Measurements from ENCODE around the gene IL17REL. TPM values are rescaled to one million over a fixed set of nuclear protein-coding genes. Genes with fewer than 3 reads are reported as not detected.

The IL17REL gene
- total RNA-seq, 1 experiment from 2014 or later: not detected

DNA sequence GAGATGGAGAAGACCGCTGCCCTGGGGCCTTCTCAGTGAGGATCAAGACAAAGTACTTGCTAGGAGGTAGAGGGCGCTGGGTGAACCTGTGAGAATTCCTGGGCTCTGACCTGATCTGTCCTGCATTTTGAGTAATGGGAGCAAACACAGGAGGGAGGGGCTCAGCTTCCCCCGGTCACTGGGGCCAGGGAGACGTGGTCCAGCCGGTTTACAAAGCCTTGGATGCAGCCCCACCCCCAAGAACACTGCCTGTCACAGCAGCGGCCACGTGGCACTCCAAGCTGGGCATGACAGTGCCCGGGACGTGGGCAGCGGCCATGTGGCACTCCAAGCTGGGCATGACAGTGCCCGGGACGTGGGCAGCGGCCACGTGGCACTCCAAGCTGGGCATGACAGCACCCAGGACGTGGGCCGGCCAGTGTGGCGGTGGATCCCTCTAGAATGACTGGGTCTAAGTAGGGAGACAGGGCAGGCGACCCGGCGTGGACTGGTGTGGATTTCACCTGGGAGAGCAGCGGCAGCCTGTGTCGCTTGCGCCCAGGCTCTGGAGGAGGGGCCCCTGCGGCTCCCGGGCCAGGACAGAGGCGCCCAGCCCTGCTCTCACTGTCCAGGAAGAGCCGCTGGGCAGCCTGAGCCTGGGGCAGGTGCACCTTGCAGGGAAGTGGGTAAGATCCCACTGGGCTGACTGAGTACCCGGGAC is 48.0 kb upstream of the IL17REL start:
- intact Hi-C loops (cut with micrococcal nuclease; ENCODE audit: unreplicated experiment): no loop called here
- no peaks in the 10 kb centered on the region for H3K36me3 Mint-ChIP-seq (ENCODE audit: insufficient read depth, unreplicated experiment)
- peaks cover 7% of the 10 kb centered on the region for H3K4me1 ChIP-seq
- peak overlapping the region; percentile 6 for H3K27ac Mint-ChIP-seq (ENCODE audit: unreplicated experiment)
- DNase-seq: peak; percentile 86
- ChIA-PET POLR2A (no interaction called here), CTCF (interaction anchor here (1.0 to 1.6 kb wide), 4 partner anchors 23 to 130 kb away, joined by 4 read pairs; no protein-coding TSS in a partner anchor)
- H3K36me3 ChIP-seq (ENCODE audit: control insufficient read depth, insufficient read depth, low read length): no peaks in the 10 kb centered on the region
- H3K27me3 Mint-ChIP-seq (ENCODE audit: insufficient read depth, unreplicated experiment): no peaks in the 10 kb centered on the region
- H3K4me1 Mint-ChIP-seq (ENCODE audit: low read depth, unreplicated experiment): no peaks in the 10 kb centered on the region
- TF ChIP-seq, protein P1, sequence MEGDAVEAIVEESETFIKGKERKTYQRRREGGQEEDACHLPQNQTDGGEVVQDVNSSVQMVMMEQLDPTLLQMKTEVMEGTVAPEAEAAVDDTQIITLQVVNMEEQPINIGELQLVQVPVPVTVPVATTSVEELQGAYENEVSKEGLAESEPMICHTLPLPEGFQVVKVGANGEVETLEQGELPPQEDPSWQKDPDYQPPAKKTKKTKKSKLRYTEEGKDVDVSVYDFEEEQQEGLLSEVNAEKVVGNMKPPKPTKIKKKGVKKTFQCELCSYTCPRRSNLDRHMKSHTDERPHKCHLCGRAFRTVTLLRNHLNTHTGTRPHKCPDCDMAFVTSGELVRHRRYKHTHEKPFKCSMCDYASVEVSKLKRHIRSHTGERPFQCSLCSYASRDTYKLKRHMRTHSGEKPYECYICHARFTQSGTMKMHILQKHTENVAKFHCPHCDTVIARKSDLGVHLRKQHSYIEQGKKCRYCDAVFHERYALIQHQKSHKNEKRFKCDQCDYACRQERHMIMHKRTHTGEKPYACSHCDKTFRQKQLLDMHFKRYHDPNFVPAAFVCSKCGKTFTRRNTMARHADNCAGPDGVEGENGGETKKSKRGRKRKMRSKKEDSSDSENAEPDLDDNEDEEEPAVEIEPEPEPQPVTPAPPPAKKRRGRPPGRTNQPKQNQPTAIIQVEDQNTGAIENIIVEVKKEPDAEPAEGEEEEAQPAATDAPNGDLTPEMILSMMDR (IDR thresholded peaks at IDR 0.05; ENCODE audit: insufficient read depth in 1 of 2, low read depth in 1 of 2, low read length in 1 of 2, severe bottlenecking in 1 of 2, unreplicated experiment in 1 of 2): peak in 1 of 2 experiments; percentile 54
- H3K9me3 Mint-ChIP-seq (ENCODE audit: unreplicated experiment): no peaks in the 10 kb centered on the region
- BruUV-seq (replicated peaks): no TSS peak
- H3K9me3 ChIP-seq: no peaks in the 10 kb centered on the region
- no peaks in the 10 kb centered on the region for H3K27me3 ChIP-seq (replicated peaks; ENCODE audit: control insufficient read depth, insufficient read depth, low read length)
- no peak overlapping the region for H3K4me3 Mint-ChIP-seq (ENCODE audit: unreplicated experiment)
- no peak overlapping the region for H3K4me3 ChIP-seq (ENCODE audit: low read depth, low read length)

DNA sequence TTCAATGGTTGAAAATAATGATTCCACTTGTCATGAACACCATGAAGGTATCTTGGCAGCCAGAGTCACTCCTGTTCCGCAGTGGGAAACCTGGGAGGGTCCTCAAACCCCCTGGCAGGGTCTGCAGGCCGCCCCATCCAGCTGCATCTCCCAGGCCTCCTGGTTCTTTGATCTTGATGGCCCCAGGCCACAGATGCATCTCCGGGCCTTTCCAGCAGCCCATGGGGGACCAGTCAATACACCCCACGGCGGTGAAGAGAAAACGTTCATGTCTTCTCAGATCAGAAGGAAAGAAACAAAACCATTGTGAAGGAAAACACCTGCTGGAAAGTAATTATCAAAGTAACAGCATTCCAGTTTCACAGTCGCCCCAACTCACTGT is 47.3 kb upstream of the IL17REL start:
- H3K4me3 Mint-ChIP-seq (ENCODE audit: unreplicated experiment): no peak overlapping the region
- DNase-seq: no peak
- no peaks in the 10 kb centered on the region for H3K4me1 Mint-ChIP-seq (ENCODE audit: low read depth, unreplicated experiment)
- H3K9me3 Mint-ChIP-seq (ENCODE audit: unreplicated experiment): no peaks in the 10 kb centered on the region
- no peaks in the 10 kb centered on the region for H3K36me3 Mint-ChIP-seq (ENCODE audit: insufficient read depth, unreplicated experiment)
- ChIA-PET POLR2A (no interaction called here), CTCF (interaction anchor here (1.0 to 1.6 kb wide), 4 partner anchors 23 to 129 kb away, joined by 4 read pairs; no protein-coding TSS in a partner anchor)
- no peak overlapping the region for H3K4me3 ChIP-seq (ENCODE audit: low read depth, low read length)
- intact Hi-C loops (cut with micrococcal nuclease; ENCODE audit: unreplicated experiment): no loop called here
- peaks cover 7% of the 10 kb centered on the region for H3K4me1 ChIP-seq
- no peaks in the 10 kb centered on the region for H3K9me3 ChIP-seq
- TF ChIP-seq, protein P1 (IDR thresholded peaks at IDR 0.05; ENCODE audit: insufficient read depth in 1 of 2, low read depth in 1 of 2, low read length in 1 of 2, severe bottlenecking in 1 of 2, unreplicated experiment in 1 of 2): no peak
- no TSS peak for BruUV-seq (replicated peaks)
- no peaks in the 10 kb centered on the region for H3K27me3 Mint-ChIP-seq (ENCODE audit: insufficient read depth, unreplicated experiment)
- H3K36me3 ChIP-seq (ENCODE audit: control insufficient read depth, insufficient read depth, low read length): no peaks in the 10 kb centered on the region
- no peak overlapping the region for H3K27ac Mint-ChIP-seq (ENCODE audit: unreplicated experiment)
- no peaks in the 10 kb centered on the region for H3K27me3 ChIP-seq (replicated peaks; ENCODE audit: control insufficient read depth, insufficient read depth, low read length)

DNA sequence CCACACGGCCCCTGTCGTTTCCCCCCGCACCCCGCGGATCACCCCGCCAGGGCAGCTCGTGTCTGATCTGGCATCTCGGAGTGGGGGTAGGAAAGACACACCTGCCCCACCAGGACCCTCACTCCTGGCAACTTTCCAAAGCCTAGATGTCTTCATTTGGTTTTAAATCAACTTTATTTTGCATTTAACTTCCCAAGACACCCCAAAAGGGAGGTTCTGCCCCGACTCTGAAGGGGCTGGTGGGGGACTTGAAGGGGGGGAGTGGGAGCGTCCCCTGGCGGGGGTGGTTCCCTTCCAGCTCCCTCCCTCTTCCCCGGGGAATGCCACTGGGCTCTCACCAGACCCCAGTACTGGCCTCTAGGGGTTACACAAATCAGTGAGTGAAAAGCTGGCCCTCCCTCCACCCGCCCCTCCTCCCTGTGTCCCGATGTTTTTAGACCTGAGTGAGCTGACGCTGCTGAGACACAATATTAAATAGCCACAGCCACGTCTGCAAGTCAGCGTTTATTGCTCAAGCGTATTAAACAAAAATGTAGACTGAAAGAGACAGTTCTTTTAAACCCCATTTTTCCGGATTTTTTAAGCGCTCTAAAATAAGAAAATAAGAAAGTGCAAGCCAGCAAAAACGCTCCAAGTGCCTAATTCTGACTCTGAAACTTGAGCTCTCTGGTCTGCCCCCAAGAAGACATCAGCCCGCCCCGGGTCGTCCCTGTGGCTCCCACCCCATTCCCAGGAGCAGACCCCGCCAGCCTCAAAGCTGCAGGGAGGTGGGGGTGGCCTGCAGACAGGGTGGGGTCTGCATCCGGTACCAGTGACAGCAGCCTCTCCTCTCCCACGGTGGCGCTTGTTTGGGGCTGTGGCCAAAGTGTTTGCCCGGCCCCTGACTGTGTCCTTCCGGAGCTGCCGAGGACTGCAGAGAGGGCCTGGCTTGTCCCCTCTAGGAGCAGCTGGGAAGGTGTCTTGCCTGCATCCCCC is 46.6 kb upstream of the IL17REL start:
- H3K4me3 Mint-ChIP-seq (ENCODE audit: unreplicated experiment): no peak overlapping the region
- no peak for DNase-seq
- no peaks in the 10 kb centered on the region for H3K4me1 Mint-ChIP-seq (ENCODE audit: low read depth, unreplicated experiment)
- intact Hi-C loops (cut with micrococcal nuclease; ENCODE audit: unreplicated experiment): no loop called here
- no peaks in the 10 kb centered on the region for H3K36me3 Mint-ChIP-seq (ENCODE audit: insufficient read depth, unreplicated experiment)
- CTCF ChIA-PET: interaction anchor here (0.9 to 1.1 kb wide), 2 partner anchors 29 to 128 kb away, joined by 3 read pairs; no protein-coding TSS in a partner anchor
- BruUV-seq (replicated peaks): no TSS peak
- Histone ChIP-seq H3K27me3 (replicated peaks; ENCODE audit: control insufficient read depth, insufficient read depth, low read length) (no peaks in the 10 kb centered on the region), H3K4me3 (ENCODE audit: low read depth, low read length) (no peak overlapping the region), H3K4me1 (peaks cover 7% of the 10 kb centered on the region), H3K36me3 (ENCODE audit: control insufficient read depth, insufficient read depth, low read length) (no peaks in the 10 kb centered on the region), H3K9me3 (no peaks in the 10 kb centered on the region)
- TF ChIP-seq, protein P1 (IDR thresholded peaks at IDR 0.05; ENCODE audit: insufficient read depth in 1 of 2, low read depth in 1 of 2, low read length in 1 of 2, severe bottlenecking in 1 of 2, unreplicated experiment in 1 of 2): no peak
- POLR2A ChIA-PET: no interaction called here
- no peaks in the 10 kb centered on the region for H3K9me3 Mint-ChIP-seq (ENCODE audit: unreplicated experiment)
- H3K27ac Mint-ChIP-seq (ENCODE audit: unreplicated experiment): no peak overlapping the region
- no peaks in the 10 kb centered on the region for H3K27me3 Mint-ChIP-seq (ENCODE audit: insufficient read depth, unreplicated experiment)

Measured in Caco-2 (cell line).